Measurements from ENCODE around the gene CCDC197. TPM values are rescaled to one million over a fixed set of nuclear protein-coding genes. Genes with fewer than 3 reads are reported as not detected.

Gene CCDC197
- total RNA-seq, 2 experiments from 2014 or later, result not detected

GRCh38 chr14:93972618-93973205, 24.4 kb upstream of the CCDC197 start:
- POLR2A ChIA-PET, result interaction anchor here (7.0 kb wide), 1 partner anchor 12 kb away, joined by 91 read pairs; no protein-coding TSS in a partner anchor
- CTCF ChIA-PET, result interaction anchor here (0.8 to 5.3 kb wide), 5 partner anchors 12 to 33 kb away, joined by 3 to 66 read pairs (median 6); no protein-coding TSS in a partner anchor

- ChIA-PET POLR2A (interaction anchor here (0.7 to 7.0 kb wide), 3 partner anchors 13 to 1058 kb away, joined by 3 to 91 read pairs (median 7); no protein-coding TSS in a partner anchor), CTCF (interaction anchor here (1.8 to 5.3 kb wide), 3 partner anchors 13 to 34 kb away, joined by 4 to 66 read pairs (median 22); no protein-coding TSS in a partner anchor)
These were observed 23.5 kb upstream of the CCDC197 start for GRCh38 chr14:93973607-93974006.

GRCh38 chr14:93974299-93974698, 22.8 kb upstream of the CCDC197 start:
- ChIA-PET CTCF (interaction anchor here (1.4 to 5.3 kb wide), 3 partner anchors 13 to 38 kb away, joined by 3 to 66 read pairs (median 22); no protein-coding TSS in a partner anchor), POLR2A (interaction anchor here (0.7 to 7.0 kb wide), 3 partner anchors 14 to 1058 kb away, joined by 3 to 91 read pairs (median 7); no protein-coding TSS in a partner anchor)

- CTCF ChIA-PET, result interaction anchor here (1.1 to 5.3 kb wide), 6 partner anchors 9 to 39 kb away, joined by 3 to 66 read pairs (median 9); no protein-coding TSS in a partner anchor
- POLR2A ChIA-PET, result interaction anchor here (2.2 to 7.0 kb wide), 2 partner anchors 14 to 20 kb away, joined by 7 to 91 read pairs; no protein-coding TSS in a partner anchor
These were observed 22.3 kb upstream of the CCDC197 start for GRCh38 chr14:93974833-93975232.

GRCh38 chr14:93975791-93976476, 21.2 kb upstream of the CCDC197 start:
- POLR2A ChIA-PET, result interaction anchor here (2.2 to 7.0 kb wide), 2 partner anchors 15 to 21 kb away, joined by 7 to 91 read pairs; no protein-coding TSS in a partner anchor
- CTCF ChIA-PET, result interaction anchor here (0.7 to 4.0 kb wide), 9 partner anchors 10 to 48 kb away, joined by 3 to 34 read pairs (median 3); no protein-coding TSS in a partner anchor

- ChIA-PET CTCF (interaction anchor here (1.3 to 4.0 kb wide), 6 partner anchors 17 to 48 kb away, joined by 3 to 34 read pairs (median 10); no protein-coding TSS in a partner anchor), POLR2A (interaction anchor here (0.7 to 3.2 kb wide), 2 partner anchors 14 to 17 kb away, joined by 3 to 14 read pairs; no protein-coding TSS in a partner anchor)
These were observed 20.5 kb upstream of the CCDC197 start, which contains the start of gene ASB2 for GRCh38 chr14:93976477-93977057. ASB2 (minus strand) TSS chr14:93976570; CDS start chr14:93964539, 12,031 bp downstream.

GRCh38 chr14:93977171-93977570, 19.9 kb upstream of the CCDC197 start:
- ChIA-PET POLR2A (interaction anchor here (0.7 to 3.2 kb wide), 2 partner anchors 14 to 18 kb away, joined by 3 to 14 read pairs; no protein-coding TSS in a partner anchor), CTCF (interaction anchor here (1.3 to 5.0 kb wide), 7 partner anchors 14 to 47 kb away, joined by 3 to 38 read pairs (median 13); no protein-coding TSS in a partner anchor)

- CTCF ChIA-PET, result interaction anchor here (0.9 to 5.0 kb wide), 7 partner anchors 13 to 38 kb away, joined by 3 to 38 read pairs (median 10); no protein-coding TSS in a partner anchor
- POLR2A ChIA-PET, result interaction anchor here (1.2 to 3.2 kb wide), 3 partner anchors 15 to 22 kb away, joined by 5 to 14 read pairs (median 6); no protein-coding TSS in a partner anchor
These were observed 19.1 kb upstream of the CCDC197 start for GRCh38 chr14:93977790-93978581.

GRCh38 chr14:93978735-93979134, 18.4 kb upstream of the CCDC197 start:
- CTCF ChIA-PET, result interaction anchor here (1.0 to 5.0 kb wide), 7 partner anchors 8 to 39 kb away, joined by 3 to 38 read pairs (median 10); no protein-coding TSS in a partner anchor
- POLR2A ChIA-PET, result interaction anchor here (1.2 to 3.2 kb wide), 3 partner anchors 16 to 23 kb away, joined by 5 to 14 read pairs (median 6); no protein-coding TSS in a partner anchor

- ChIA-PET CTCF (interaction anchor here (0.5 to 5.0 kb wide), 2 partner anchors 41 to 200 kb away, joined by 3 to 38 read pairs; no protein-coding TSS in a partner anchor), POLR2A (interaction anchor here (0.5 kb wide), 1 partner anchor 412 kb away, joined by 3 read pairs; no protein-coding TSS in a partner anchor)
These were observed 16.5 kb upstream of the CCDC197 start for GRCh38 chr14:93980456-93981201.

GRCh38 chr14:93981316-93982229, 15.5 kb upstream of the CCDC197 start:
- ChIA-PET POLR2A (interaction anchor here (0.6 kb wide), 1 partner anchor 416 kb away, joined by 3 read pairs; no protein-coding TSS in a partner anchor), CTCF (interaction anchor here (5.0 kb wide), 1 partner anchor 42 kb away, joined by 38 read pairs; no protein-coding TSS in a partner anchor)

GRCh38 chr14:93982230-93983007, 14.7 kb upstream of the CCDC197 start:
- ChIA-PET CTCF (interaction anchor here (1.1 to 5.0 kb wide), 3 partner anchors 21 to 43 kb away, joined by 4 to 38 read pairs (median 8); no protein-coding TSS in a partner anchor), POLR2A (interaction anchor here (0.6 kb wide), 1 partner anchor 416 kb away, joined by 3 read pairs; no protein-coding TSS in a partner anchor)

- ChIA-PET CTCF (interaction anchor here (1.1 to 1.7 kb wide), 3 partner anchors 14 to 44 kb away, joined by 4 read pairs; no protein-coding TSS in a partner anchor), POLR2A (no interaction called here)
These were observed 13.0 kb upstream of the CCDC197 start for GRCh38 chr14:93984070-93984469.

GRCh38 chr14:93984987-93985410, 12.1 kb upstream of the CCDC197 start:
- CTCF ChIA-PET, result interaction anchor here (1.1 kb wide), 1 partner anchor 15 kb away, joined by 4 read pairs; no protein-coding TSS in a partner anchor
- POLR2A ChIA-PET, result no interaction called here

GRCh38 chr14:93986955-93987354, 10.1 kb upstream of the CCDC197 start:
- ChIA-PET POLR2A (no interaction called here), CTCF (interaction anchor here (1.4 kb wide), 1 partner anchor 47 kb away, joined by 7 read pairs; no protein-coding TSS in a partner anchor)

All from activated CD8-positive, alpha-beta memory T cell treated with anti-CD3 and anti-CD28 coated beads for 36 hours (primary cell).